B cell (primary cell): ENCODE results near the gene PABPN1. TPM values are rescaled to one million over a fixed set of nuclear protein-coding genes. Genes with fewer than 3 reads are reported as not detected.

ENCODE experiments used
- ATAC-seq: fragments of 200-7000 bp; cut with Tn5 transposase; one replicate; pipeline ENCODE4 v1.10.0; 2021; ENCODE audit warnings: low read depth, mild to moderate bottlenecking, moderate number of reproducible peaks, moderate library complexity
- CTCF ChIA-PET: fragments of 350-600 bp; sonication (Branson Sonifier 250); formaldehyde crosslinking; loops from one replicate; lab custom pipeline; 2021; ENCODE audit warnings: antibody characterized with exemption, inconsistent platforms; lab: Charles Lee
- POLR2A ChIA-PET: fragments of 350-600 bp; sonication (Branson Sonifier 250); formaldehyde crosslinking; loops from one replicate; lab custom pipeline; 2021; ENCODE audit warnings: antibody characterized with exemption; lab: Charles Lee
- DNase-seq: peaks from one replicate; pipeline ENCODE4 v3.0.0; 2013
- H2AFZ ChIP-seq: 2 replicates; pipeline ENCODE4 v1.6.1; 2012; ENCODE audit warnings: mild to moderate bottlenecking, low read depth, low read length; ENCODE audit not compliant: insufficient read depth, poor library complexity, severe bottlenecking
- H3K27ac ChIP-seq, 2 donors: 1 replicate in 1 of 2; 2 replicates in 1 of 2; pipeline ENCODE4 v1.5.1; 2012 to 2013; ENCODE audit warnings: low read length in 2 of 2, mild to moderate bottlenecking in 2 of 2, moderate library complexity in 1 of 2
- H3K27me3 ChIP-seq, 4 experiments: fragments of 200-600 bp in 1 of 4; sonication (generic) in 1 of 4; replicated peaks in 1 of 4; 1 replicate in 2 of 4; 2 replicates in 2 of 4; pipeline versions ENCODE4 v1.6.1 to v1.7.0; 2013 to 2016; ENCODE audit warnings: low read length in 3 of 4, mild to moderate bottlenecking in 2 of 4, mixed read lengths in 1 of 4, moderate library complexity in 1 of 4; ENCODE audit not compliant: insufficient read depth in 4 of 4, control insufficient read depth in 3 of 4; ENCODE audit errors: control extremely low read depth in 1 of 4
- H3K36me3 ChIP-seq, 2 experiments: replicated peaks in 1 of 2; 1 replicate in 1 of 2; 2 replicates in 1 of 2; pipeline versions ENCODE4 v1.6.1 to v1.7.1; 2013; ENCODE audit warnings: low read length in 1 of 2; ENCODE audit not compliant: insufficient read depth in 2 of 2, control insufficient read depth in 1 of 2; ENCODE audit errors: control extremely low read depth in 1 of 2, extremely low read depth in 1 of 2
- H3K4me1 ChIP-seq, 2 donors: fragments of 200-600 bp in 1 of 2; sonication (generic) in 1 of 2; 1 replicate in 1 of 2; 2 replicates in 1 of 2; pipeline versions ENCODE4 v1.5.1 to v1.6.1; 2013 to 2017; ENCODE audit warnings: low read length in 2 of 2; ENCODE audit not compliant: control insufficient read depth in 2 of 2, insufficient read depth in 2 of 2
- H3K4me2 ChIP-seq: replicated peaks from 2 replicates; pipeline ENCODE3; 2012; ENCODE audit warnings: mild to moderate bottlenecking, low read depth, low read length; ENCODE audit not compliant: poor library complexity, severe bottlenecking
- H3K4me3 ChIP-seq, 5 experiments: fragments of 200-600 bp in 1 of 5; sonication (generic) in 1 of 5; 1 replicate in 3 of 5; 2 replicates in 2 of 5; pipeline versions ENCODE4 v1.5.1 to v1.7.0; 2011 to 2016; ENCODE audit warnings: low read length in 4 of 5, mild to moderate bottlenecking in 4 of 5, low read depth in 2 of 5, control low read depth in 1 of 5, moderate library complexity in 1 of 5; ENCODE audit not compliant: insufficient read depth in 1 of 5; ENCODE audit errors: control extremely low read depth in 1 of 5, extremely low read depth in 1 of 5
- H3K79me2 ChIP-seq: fragments of 200-600 bp; sonication (generic); one replicate; pipeline ENCODE4 v1.6.0; 2016; ENCODE audit warnings: low read length; ENCODE audit not compliant: control insufficient read depth, insufficient read depth
- H3K9ac ChIP-seq: fragments of 200-600 bp; sonication (generic); 2 replicates; pipeline ENCODE4 v1.6.1; 2017; ENCODE audit warnings: mild to moderate bottlenecking, low read length, moderate library complexity
- H3K9me3 ChIP-seq, 3 donors: one replicate each; pipeline versions ENCODE4 v1.6.1 to v1.7.1; 2013; ENCODE audit warnings: low read length in 2 of 3; ENCODE audit not compliant: control insufficient read depth in 2 of 3, insufficient read depth in 1 of 3; ENCODE audit errors: control extremely low read depth in 1 of 3
- H4K20me1 ChIP-seq: 2 replicates; pipeline ENCODE4 v1.6.0; 2012; ENCODE audit warnings: mild to moderate bottlenecking, low read length; ENCODE audit not compliant: insufficient read depth, control insufficient read depth, poor library complexity, severe bottlenecking
- H3K27ac Mint-ChIP-seq: one replicate; pipeline ENCODE4 v1.8.0; 2021; ENCODE audit warnings: mixed read lengths
- H3K27me3 Mint-ChIP-seq: one replicate; pipeline ENCODE4 v1.8.0; 2021; ENCODE audit warnings: mixed read lengths
- H3K4me1 Mint-ChIP-seq: one replicate; pipeline ENCODE4 v1.8.0; 2021; ENCODE audit warnings: mixed read lengths
- H3K4me3 Mint-ChIP-seq: one replicate; pipeline ENCODE4 v1.8.0; 2021; ENCODE audit warnings: mixed read lengths
- H3K9me3 Mint-ChIP-seq: one replicate; pipeline ENCODE4 v1.8.0; 2022; ENCODE audit warnings: mixed read lengths; ENCODE audit not compliant: insufficient read depth
- CTCF ChIP-seq: fragments of 200-600 bp; IDR thresholded peaks from one replicate; pipeline ENCODE4 v1.8.0; 2022; ENCODE audit warnings: antibody characterized with exemption, mild to moderate bottlenecking
- EZH2 ChIP-seq: IDR thresholded peaks from 2 replicates; pipeline ENCODE4 v1.6.1; 2012; ENCODE audit warnings: borderline replicate concordance, low read depth, mild to moderate bottlenecking, moderate library complexity, low read length; ENCODE audit not compliant: insufficient read depth, poor library complexity, severe bottlenecking
- WGBS: methylation state at CpG from one replicate; pipeline ENCODE4 v1.1.5; 2013; ENCODE audit warnings: missing lambda C conversion rate; ENCODE audit not compliant: insufficient coverage; 5-methylcytosine and 5-hydroxymethylcytosine counted together
- intact Hi-C: fragments of 100-400 bp; cut with micrococcal nuclease; formaldehyde crosslinking; loops from one replicate; pipeline ENCODE4 v1.10.0; 2022
- polyA plus RNA-seq: library from polyadenylated mRNA; depleted of rRNA; stranded (reverse); fragments of >200 nt; gene quantifications from 2 replicates; pipeline ENCODE4 v1.2.3, GENCODE V29; 2012
- total RNA-seq, 2 donors: library from RNA; stranded (reverse); fragments of 120-200 nt in 1 of 2; gene quantifications; 1 replicate in 1 of 2; 2 replicates in 1 of 2; pipeline versions ENCODE4 v1.2.3 to v1.2.4, GENCODE V29; 2013 to 2022

The PABPN1 gene
- total and polyA plus RNA-seq, 2 donors (not counting 1 experiment from before 2014, with no cell fraction given), result 283 to 293 TPM

GRCh38 chr14:23347406-23348296 lies 26.4 kb downstream of the PABPN1 start:
- Histone ChIP-seq H4K20me1 (no peaks in the 10 kb centered on the region), H3K9me3 (peaks cover 0 to 3% (median 2%) of the 10 kb centered on the region in 3 donors), H3K27ac (no peak overlapping the region), H3K4me1 (peaks cover 7 to 11% of the 10 kb centered on the region in 2 donors), H3K27me3 (peaks cover 0 to 28% (median 18%) of the 10 kb centered on the region in 4 experiments), H3K9ac (no peak overlapping the region), H3K4me3 (no peak overlapping the region), H3K36me3 (no peaks in the 10 kb centered on the region), H3K79me2 (no peaks in the 10 kb centered on the region), H2AFZ (no peak overlapping the region), H3K4me2 (no peak overlapping the region)
- H3K4me1 Mint-ChIP-seq, result peaks cover 7% of the 10 kb centered on the region
- no peaks in the 10 kb centered on the region for H3K9me3 Mint-ChIP-seq
- WGBS, result 96% methylated on average over 9 of the region's 19 CpGs
- H3K27ac Mint-ChIP-seq, result no peak overlapping the region
- ATAC-seq (no peak), DNase-seq (no peak)
- intact Hi-C loops, result no loop called here
- CTCF ChIA-PET, result no interaction called here
- no peak for TF ChIP-seq EZH2
- TF ChIP-seq CTCF, result no peak
- H3K27me3 Mint-ChIP-seq, result peaks cover 30% of the 10 kb centered on the region
- POLR2A ChIA-PET, result no interaction called here
- no peak overlapping the region for H3K4me3 Mint-ChIP-seq

GRCh38 chr14:23348297-23348655 lies 27.0 kb downstream of the PABPN1 start:
- CTCF ChIA-PET, result no interaction called here
- peaks cover 0 to 34% (median 20%) of the 10 kb centered on the region in 4 experiments for H3K27me3 ChIP-seq
- H3K4me1 ChIP-seq, result peaks cover 11 to 15% of the 10 kb centered on the region in 2 donors
- H3K36me3 ChIP-seq, result no peaks in the 10 kb centered on the region
- no peak overlapping the region for H3K4me3 ChIP-seq
- H2AFZ ChIP-seq, result no peak overlapping the region
- H3K4me2 ChIP-seq, result no peak overlapping the region
- WGBS, result 93% methylated on average over 3 of the region's 6 CpGs
- intact Hi-C loops, result no loop called here
- H3K27ac Mint-ChIP-seq, result no peak overlapping the region
- no peaks in the 10 kb centered on the region for H3K79me2 ChIP-seq
- POLR2A ChIA-PET, result no interaction called here
- DNase-seq (no peak), ATAC-seq (no peak)
- peaks cover 33% of the 10 kb centered on the region for H3K27me3 Mint-ChIP-seq
- TF ChIP-seq CTCF, result no peak
- no peak for TF ChIP-seq EZH2
- no peaks in the 10 kb centered on the region for H4K20me1 ChIP-seq
- H3K4me1 Mint-ChIP-seq, result peaks cover 13% of the 10 kb centered on the region
- H3K9ac ChIP-seq, result no peak overlapping the region
- no peak overlapping the region for H3K27ac ChIP-seq
- no peak overlapping the region for H3K4me3 Mint-ChIP-seq
- no peaks in the 10 kb centered on the region for H3K9me3 Mint-ChIP-seq
- peaks cover 0 to 4% (median 3%) of the 10 kb centered on the region in 3 donors for H3K9me3 ChIP-seq
